GM12878 (cell line): Measurements from ENCODE around the gene NECTIN1. TPM values are rescaled to one million over a fixed set of nuclear protein-coding genes. Genes with fewer than 3 reads are reported as not detected.

Source experiments
- ATAC-seq: fragments of 200-7000 bp; cut with Tn5 transposase; 3 replicates; pipeline ENCODE4 v1.9.1; 2020; ENCODE audit warnings: mild to moderate bottlenecking, moderate library complexity
- BruUV-seq: library from RNA; stranded (reverse); fragments of 400-500 nt; replicated peaks from 2 replicates; lab custom pipeline; 2021; lab: Mats Ljungman, UMichigan
- CTCF ChIA-PET: fragments of 300-600 bp; sonication (Branson Sonifier 250); formaldehyde crosslinking; extraction: SDS; loops from one replicate; lab custom pipeline; 2021; ENCODE audit warnings: inconsistent platforms; lab: Yijun Ruan, JAX
- POLR2A ChIA-PET: fragments of 350-600 bp; formaldehyde crosslinking; extraction: SDS; loops from one replicate; lab custom pipeline; 2021; ENCODE audit warnings: inconsistent platforms; lab: Charles Lee
- RAD21 ChIA-PET: fragments of 300-600 bp; sonication (Branson Sonifier 250); formaldehyde crosslinking; loops from one replicate; lab custom pipeline; 2023; ENCODE audit warnings: antibody characterized with exemption; ENCODE audit not compliant: unreplicated experiment; lab: Charles Lee
- SMC1A ChIA-PET: fragments of 300-600 bp; sonication (Branson Sonifier 250); formaldehyde crosslinking; loops from one replicate; lab custom pipeline; 2023; ENCODE audit not compliant: unreplicated experiment, uncharacterized antibody; lab: Charles Lee
- DNase-seq: peaks from one replicate; pipeline ENCODE4 v3.0.0-alpha.2; 2011; ENCODE audit warnings: low read depth, low spot score
- FAIRE-seq: peaks from 3 replicates; lab custom pipeline; 2011; peaks lifted over from hg19 to GRCh38; lab: Jason Lieb, UNC
- H2AFZ ChIP-seq: 2 replicates; pipeline ENCODE4 v1.6.0; 2011; ENCODE audit warnings: low read depth, low read length, control low read depth; ENCODE audit not compliant: control insufficient read depth
- H3K27ac ChIP-seq: 2 replicates; pipeline ENCODE4 v1.5.1; 2011; ENCODE audit warnings: control low read depth; ENCODE audit not compliant: control insufficient read depth, insufficient read depth
- H3K27me3 ChIP-seq, 2 experiments: replicated peaks in 1 of 2; 2 replicates each; pipeline versions ENCODE4 v1.6.0 to v1.6.1; 2011; ENCODE audit warnings: low read length in 1 of 2; ENCODE audit not compliant: control insufficient read depth in 2 of 2, insufficient read depth in 2 of 2
- H3K36me3 ChIP-seq, 2 experiments: 2 replicates each; pipeline ENCODE4 v1.5.1; 2011; ENCODE audit warnings: low read length in 1 of 2; ENCODE audit not compliant: control insufficient read depth in 2 of 2, insufficient read depth in 2 of 2
- H3K4me1 ChIP-seq: 2 replicates; pipeline ENCODE4 v1.6.1; 2011; ENCODE audit warnings: mild to moderate bottlenecking, low read length, moderate library complexity, mixed read lengths; ENCODE audit not compliant: control insufficient read depth, insufficient read depth
- H3K4me2 ChIP-seq: 2 replicates; pipeline ENCODE4 v1.6.0; 2011; ENCODE audit warnings: control low read depth; ENCODE audit not compliant: control insufficient read depth, insufficient read depth
- H3K4me3 ChIP-seq: fragments of 200-600 bp; sonication (generic); 2 replicates; pipeline ENCODE4 v1.5.1; 2016
- H3K79me2 ChIP-seq: 2 replicates; pipeline ENCODE4 v1.6.0; 2011; ENCODE audit warnings: low read length; ENCODE audit not compliant: control insufficient read depth, insufficient read depth
- H3K9ac ChIP-seq: 2 replicates; pipeline ENCODE4 v1.8.0; 2011; ENCODE audit warnings: low read length, control low read depth, mixed read lengths; ENCODE audit not compliant: control insufficient read depth, insufficient read depth
- H3K9me3 ChIP-seq: replicated peaks from 3 replicates; pipeline ENCODE4 v1.5.1; 2011; ENCODE audit warnings: mild to moderate bottlenecking, low read length; ENCODE audit not compliant: control insufficient read depth, insufficient read depth
- H4K20me1 ChIP-seq: 2 replicates; pipeline ENCODE4 v1.6.0; 2011; ENCODE audit not compliant: control insufficient read depth, insufficient read depth
- BCL11A ChIP-seq: IDR thresholded peaks from 2 replicates; pipeline ENCODE4 v1.6.1; 2011; ENCODE audit warnings: low read depth, low read length
- BCL3 ChIP-seq: IDR thresholded peaks from 2 replicates; pipeline ENCODE4 v1.6.1; 2011; ENCODE audit warnings: borderline replicate concordance, low read depth, mild to moderate bottlenecking, moderate library complexity, low read length; ENCODE audit not compliant: insufficient read depth, poor library complexity, severe bottlenecking
- HDAC2 ChIP-seq: fragments of 200-600 bp; sonication (generic); IDR thresholded peaks from 2 replicates; pipeline ENCODE4 v1.6.1; 2017
- NFXL1 ChIP-seq: fragments of 450-650 bp; IDR thresholded peaks from 2 replicates; pipeline ENCODE4 v1.6.1; 2017; ENCODE audit warnings: antibody characterized with exemption, mild to moderate bottlenecking, borderline replicate concordance
- PAX8 ChIP-seq: fragments of 450-650 bp; IDR thresholded peaks from 2 replicates; pipeline ENCODE4 v1.6.1; 2017; ENCODE audit warnings: mild to moderate bottlenecking, moderate library complexity
- PML ChIP-seq: IDR thresholded peaks from 2 replicates; pipeline ENCODE4 v1.6.1; 2012; ENCODE audit warnings: low read length, inconsistent platforms
- POLR2AphosphoS5 ChIP-seq: IDR thresholded peaks from 2 replicates; pipeline ENCODE4 v1.6.1; 2011; ENCODE audit warnings: mild to moderate bottlenecking, low read length, inconsistent platforms
- RCOR1 ChIP-seq: conservative IDR thresholded peaks from 2 replicates; pipeline ENCODE4 v1.6.1; 2012; ENCODE audit warnings: low read depth, low read length, improper control_type of control experiment
- STAT3 ChIP-seq: IDR thresholded peaks from 2 replicates; pipeline ENCODE4 v1.6.1; 2011; ENCODE audit warnings: low read depth, low read length, improper control_type of control experiment
- TAF1 ChIP-seq: IDR thresholded peaks from 2 replicates; pipeline ENCODE4 v1.6.1; 2011; ENCODE audit warnings: mild to moderate bottlenecking, low read depth, low read length, borderline replicate concordance
- WGBS: methylation state at CpG from one replicate; pipeline ENCODE4 v1.1.6; 2016; ENCODE audit warnings: low lambda C conversion rate; ENCODE audit not compliant: insufficient replicate concordance, insufficient coverage; ENCODE audit errors: missing lambda C conversion rate; 5-methylcytosine and 5-hydroxymethylcytosine counted together
- in situ Hi-C: fragments of 300-500 bp; cut with MboI; formaldehyde crosslinking; loops from 9 replicates; pipeline ENCODE4 v1.14.3; 2018; ENCODE audit warnings: mixed read lengths
- intact Hi-C: fragments of 100-400 bp; cut with micrococcal nuclease; formaldehyde crosslinking; loops from one replicate; pipeline ENCODE4 v1.14.2; 2022; ENCODE audit not compliant: unreplicated experiment
- polyA plus RNA-seq, 11 experiments: library from polyadenylated mRNA; depleted of rRNA in 4 of 11; unstranded in 6 of 11; stranded (reverse) in 5 of 11; fragments of >200 nt; fragmentation: Nextera tagmentation in 4 of 11; fragmentation: Illumina TruSeq in 1 of 11; extraction: Ambion mirVana in 4 of 11; extraction: Trizol in 1 of 11; gene quantifications; 1 replicate in 1 of 11; 2 replicates in 10 of 11; pipeline versions ENCODE4 v1.2.1 to v1.2.3, GENCODE V29; 2011 to 2016; ENCODE audit warnings: inconsistent platforms in 2 of 11, missing spikeins in 2 of 11, low read depth in 1 of 11
- total RNA-seq, 4 experiments: library from RNA; depleted of rRNA in 3 of 4; stranded (reverse); fragments of >200 nt in 3 of 4; fragmentation: Illumina TruSeq in 1 of 4; extraction: Trizol in 1 of 4; gene quantifications; 2 replicates each; pipeline versions ENCODE4 v1.2.1 to v1.2.3, GENCODE V29; 2013 to 2021
- TF ChIP-seq, protein P1 (sequence below): fragments of 450-650 bp; IDR thresholded peaks from 2 replicates; pipeline ENCODE4 v1.6.1; 2017; ENCODE audit warnings: borderline replicate concordance

The NECTIN1 gene
- total and polyA plus RNA-seq, 10 of the 15 experiments (the other 5 are each of a cell fraction or from before 2014, with no cell fraction given) = 0.97 to 9.2 (median 2.3) TPM

DNA sequence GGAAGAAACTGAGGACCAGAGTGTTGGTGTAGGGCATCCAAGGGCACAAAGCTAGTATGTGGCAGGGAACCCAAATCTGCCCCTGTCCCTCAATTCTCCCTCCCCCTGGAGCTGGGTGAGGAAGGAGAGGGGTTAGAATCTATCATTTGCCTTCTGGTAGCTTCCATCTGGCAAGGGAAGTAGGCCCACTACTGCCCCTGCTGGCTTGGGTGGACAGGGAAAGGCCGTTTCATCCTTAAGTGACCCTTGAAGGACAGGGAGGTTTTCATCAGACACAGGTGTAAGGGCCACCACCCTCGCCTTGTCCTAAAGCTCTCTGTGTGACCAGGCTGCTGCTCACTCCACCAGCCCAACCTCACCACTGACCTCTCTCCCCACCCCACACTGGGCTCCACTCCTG is 22.1 kb downstream of the NECTIN1 start:
- ChIA-PET RAD21 (no interaction called here), POLR2A (interaction anchor here (0.8 kb wide), 1 partner anchor 20 kb away, joined by 3 read pairs; no protein-coding TSS in a partner anchor), CTCF (no interaction called here), SMC1A (no interaction called here)
- intact Hi-C loops = no loop called here
- Histone ChIP-seq H3K9ac (no peak overlapping the region), H4K20me1 (no peaks in the 10 kb centered on the region), H3K4me1 (peaks cover 8% of the 10 kb centered on the region), H3K36me3 (peaks cover 0 to 1% of the 10 kb centered on the region in 2 experiments; a peak in 1 of 4 replicates), H3K27me3 (no peaks in the 10 kb centered on the region), H2AFZ (no peak overlapping the region), H3K27ac (no peak overlapping the region), H3K4me2 (no peak overlapping the region), H3K79me2 (no peaks in the 10 kb centered on the region), H3K9me3 (no peaks in the 10 kb centered on the region), H3K4me3 (no peak overlapping the region)
- BruUV-seq = no TSS peak
- ATAC-seq (no peak), FAIRE-seq (no peak), DNase-seq (no peak)
- TF ChIP-seq BCL3 = no peak
- no peak for TF ChIP-seq RCOR1
- TF ChIP-seq PAX8 = no peak
- no peak for TF ChIP-seq POLR2AphosphoS5
- TF ChIP-seq, protein P1, sequence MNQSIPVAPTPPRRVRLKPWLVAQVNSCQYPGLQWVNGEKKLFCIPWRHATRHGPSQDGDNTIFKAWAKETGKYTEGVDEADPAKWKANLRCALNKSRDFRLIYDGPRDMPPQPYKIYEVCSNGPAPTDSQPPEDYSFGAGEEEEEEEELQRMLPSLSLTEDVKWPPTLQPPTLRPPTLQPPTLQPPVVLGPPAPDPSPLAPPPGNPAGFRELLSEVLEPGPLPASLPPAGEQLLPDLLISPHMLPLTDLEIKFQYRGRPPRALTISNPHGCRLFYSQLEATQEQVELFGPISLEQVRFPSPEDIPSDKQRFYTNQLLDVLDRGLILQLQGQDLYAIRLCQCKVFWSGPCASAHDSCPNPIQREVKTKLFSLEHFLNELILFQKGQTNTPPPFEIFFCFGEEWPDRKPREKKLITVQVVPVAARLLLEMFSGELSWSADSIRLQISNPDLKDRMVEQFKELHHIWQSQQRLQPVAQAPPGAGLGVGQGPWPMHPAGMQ = no peak
- TF ChIP-seq HDAC2 = no peak
- no peak for TF ChIP-seq PML
- no peak for TF ChIP-seq NFXL1
- TF ChIP-seq TAF1 = no peak
- TF ChIP-seq STAT3 = no peak
- no peak for TF ChIP-seq BCL11A
- 23% methylated on average over 2 of the region's 2 CpGs for WGBS
- in situ Hi-C loops = no loop called here
